ENCODE data around the gene DNAJB1. TPM values are rescaled to one million over a fixed set of nuclear protein-coding genes. Genes with fewer than 3 reads are reported as not detected.

The DNAJB1 gene
- total RNA-seq, 1 donor from 2014 or later = 83.3 TPM

DNA sequence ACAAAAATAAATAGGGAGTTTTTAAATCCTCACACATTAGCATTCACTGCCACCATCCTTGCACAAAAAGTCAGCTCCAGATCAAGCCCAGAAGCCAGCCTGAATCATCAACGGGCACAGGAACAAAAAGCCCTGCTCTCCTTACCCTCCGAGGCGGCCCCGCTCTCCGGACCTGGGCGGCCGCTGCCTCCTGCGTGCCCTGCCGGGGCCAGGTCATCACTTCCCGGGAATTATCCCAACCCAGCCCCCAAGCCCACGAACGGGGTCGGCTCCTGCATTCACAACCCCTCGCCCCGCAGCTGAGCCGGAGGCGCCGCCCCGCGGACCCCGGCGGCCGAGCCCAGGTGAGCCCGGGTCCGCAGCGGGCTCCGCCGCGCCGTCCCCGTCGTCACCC is 754 bp downstream of the DNAJB1 start:
- TF ChIP-seq, protein P1, sequence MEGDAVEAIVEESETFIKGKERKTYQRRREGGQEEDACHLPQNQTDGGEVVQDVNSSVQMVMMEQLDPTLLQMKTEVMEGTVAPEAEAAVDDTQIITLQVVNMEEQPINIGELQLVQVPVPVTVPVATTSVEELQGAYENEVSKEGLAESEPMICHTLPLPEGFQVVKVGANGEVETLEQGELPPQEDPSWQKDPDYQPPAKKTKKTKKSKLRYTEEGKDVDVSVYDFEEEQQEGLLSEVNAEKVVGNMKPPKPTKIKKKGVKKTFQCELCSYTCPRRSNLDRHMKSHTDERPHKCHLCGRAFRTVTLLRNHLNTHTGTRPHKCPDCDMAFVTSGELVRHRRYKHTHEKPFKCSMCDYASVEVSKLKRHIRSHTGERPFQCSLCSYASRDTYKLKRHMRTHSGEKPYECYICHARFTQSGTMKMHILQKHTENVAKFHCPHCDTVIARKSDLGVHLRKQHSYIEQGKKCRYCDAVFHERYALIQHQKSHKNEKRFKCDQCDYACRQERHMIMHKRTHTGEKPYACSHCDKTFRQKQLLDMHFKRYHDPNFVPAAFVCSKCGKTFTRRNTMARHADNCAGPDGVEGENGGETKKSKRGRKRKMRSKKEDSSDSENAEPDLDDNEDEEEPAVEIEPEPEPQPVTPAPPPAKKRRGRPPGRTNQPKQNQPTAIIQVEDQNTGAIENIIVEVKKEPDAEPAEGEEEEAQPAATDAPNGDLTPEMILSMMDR (conservative IDR thresholded peaks at IDR 0.05; ENCODE audit: low read depth, low read length) = no peak
- DNase-seq (ENCODE audit: low read depth) = no peak
- peak overlapping the region; percentile 82 for H3K4me3 ChIP-seq (ENCODE audit: low read depth, low read length)

- TF ChIP-seq, protein P1 (conservative IDR thresholded peaks at IDR 0.05; ENCODE audit: low read depth, low read length) = no peak
- peak overlapping the region; percentile 82 for H3K4me3 ChIP-seq (ENCODE audit: low read depth, low read length)
- no peak for DNase-seq (ENCODE audit: low read depth)
These were observed 1.3 kb downstream of the DNAJB1 start for GRCh38 chr19:14516746-14517438.

GRCh38 chr19:14516048-14516534 is 2.1 kb downstream of the DNAJB1 start:
- H3K4me3 ChIP-seq (ENCODE audit: low read depth, low read length) = peak overlapping the region; percentile 82
- DNase-seq (ENCODE audit: low read depth) = no peak
- TF ChIP-seq, protein P1 (conservative IDR thresholded peaks at IDR 0.05; ENCODE audit: low read depth, low read length) = peak; percentile 17

GRCh38 chr19:14515501-14516047 is 2.6 kb downstream of the DNAJB1 start:
- DNase-seq (ENCODE audit: low read depth) = no peak
- H3K4me3 ChIP-seq (ENCODE audit: low read depth, low read length) = peak overlapping the region; percentile 82
- TF ChIP-seq, protein P1 (conservative IDR thresholded peaks at IDR 0.05; ENCODE audit: low read depth, low read length) = no peak

DNA sequence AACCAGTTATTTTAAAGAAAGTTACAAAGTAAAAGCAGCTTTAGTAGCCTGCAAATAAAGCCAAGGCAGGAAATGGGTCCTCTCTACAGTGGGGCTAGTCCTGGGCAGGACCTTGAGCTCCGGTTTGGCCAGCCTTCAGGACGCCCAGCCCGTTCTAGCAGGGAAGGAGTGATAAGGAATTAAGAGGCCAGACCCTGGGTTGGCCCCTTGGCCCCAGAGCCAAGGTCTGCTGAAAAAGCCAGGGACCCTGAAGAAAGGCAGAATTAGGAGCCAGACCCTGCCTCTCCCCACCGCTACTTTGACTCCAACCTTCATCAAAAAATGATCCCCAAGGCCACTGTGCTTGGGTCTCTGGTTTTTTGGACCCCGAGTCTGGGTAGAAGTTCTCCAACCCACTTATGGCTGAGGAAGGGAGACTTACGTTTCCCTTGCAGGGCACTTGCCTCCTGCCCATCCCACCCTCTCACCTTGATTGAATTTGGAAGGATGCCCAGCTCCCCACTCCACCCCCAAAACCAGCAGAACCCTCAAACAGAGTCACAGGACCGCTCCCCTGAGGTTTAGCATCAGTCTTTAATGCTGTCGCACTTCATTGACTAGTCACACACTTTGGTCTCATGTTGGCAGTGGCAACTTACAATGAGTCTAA is 3.9 kb downstream of the DNAJB1 start:
- H3K4me3 ChIP-seq (ENCODE audit: low read depth, low read length) = no peak overlapping the region
- TF ChIP-seq, protein P1 (conservative IDR thresholded peaks at IDR 0.05; ENCODE audit: low read depth, low read length) = no peak
- no peak for DNase-seq (ENCODE audit: low read depth)

- DNase-seq (ENCODE audit: low read depth) = no peak
- H3K4me3 ChIP-seq (ENCODE audit: low read depth, low read length) = no peak overlapping the region
- TF ChIP-seq, protein P1 (conservative IDR thresholded peaks at IDR 0.05; ENCODE audit: low read depth, low read length) = no peak
These were observed 5.7 kb downstream of the DNAJB1 start for GRCh38 chr19:14512406-14512961.
